Measurements from ENCODE around the gene COBL. TPM values are rescaled to one million over a fixed set of nuclear protein-coding genes. Genes with fewer than 3 reads are reported as not detected.

Gene COBL
- total and polyA plus RNA-seq, 12 donors: 15.5 to 109 (median 87.8) TPM

DNA sequence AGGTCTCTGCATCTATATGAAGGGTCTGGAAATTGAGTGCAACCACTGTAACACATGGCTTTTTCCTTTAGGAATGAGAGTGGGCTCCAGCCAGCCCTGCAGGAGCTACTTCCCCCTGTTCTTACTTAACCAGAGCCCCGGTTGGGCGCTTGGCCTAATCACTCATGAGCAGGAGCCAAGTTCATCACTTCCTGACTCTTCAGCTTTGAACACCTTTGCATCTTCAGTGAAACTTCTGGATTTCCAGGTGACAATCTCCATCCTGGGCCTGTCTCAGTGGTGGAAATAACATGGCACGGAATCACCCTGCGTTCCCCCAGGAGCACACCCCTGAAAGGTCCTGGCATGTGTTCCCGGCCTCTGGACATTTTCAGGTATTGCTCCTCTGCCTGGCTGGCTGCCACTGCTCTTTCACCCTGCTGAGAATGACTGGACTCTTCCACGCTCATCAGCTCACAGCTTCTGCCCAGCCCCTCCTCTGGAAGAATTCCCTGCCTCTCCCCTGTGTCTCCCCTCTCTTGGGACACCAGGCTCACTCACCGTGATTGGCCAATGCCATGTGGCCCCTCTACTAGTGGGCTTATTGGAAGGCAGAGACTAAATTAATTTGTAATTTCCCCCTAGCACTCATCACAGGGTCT is 304.8 kb downstream of the COBL start:
- intact Hi-C loops (cut with DNase I): no loop called here
- WGBS, 2 donors: 54 to 57% methylated on average over 7 of the region's 7 CpGs
- peak in 2 of 8 donors; percentile 35 to 39 for ATAC-seq
- H3K9me3 ChIP-seq: no peaks in the 10 kb centered on the region
- H3K27me3 ChIP-seq: no peaks in the 10 kb centered on the region
- H3K4me3 ChIP-seq: no peak overlapping the region
- H3K4me1 ChIP-seq: peaks cover 7 to 48% (median 17%) of the 10 kb centered on the region in 9 donors
- DNase-seq: no peak
- no peaks in the 10 kb centered on the region for H3K36me3 ChIP-seq
- TF ChIP-seq, protein P1, sequence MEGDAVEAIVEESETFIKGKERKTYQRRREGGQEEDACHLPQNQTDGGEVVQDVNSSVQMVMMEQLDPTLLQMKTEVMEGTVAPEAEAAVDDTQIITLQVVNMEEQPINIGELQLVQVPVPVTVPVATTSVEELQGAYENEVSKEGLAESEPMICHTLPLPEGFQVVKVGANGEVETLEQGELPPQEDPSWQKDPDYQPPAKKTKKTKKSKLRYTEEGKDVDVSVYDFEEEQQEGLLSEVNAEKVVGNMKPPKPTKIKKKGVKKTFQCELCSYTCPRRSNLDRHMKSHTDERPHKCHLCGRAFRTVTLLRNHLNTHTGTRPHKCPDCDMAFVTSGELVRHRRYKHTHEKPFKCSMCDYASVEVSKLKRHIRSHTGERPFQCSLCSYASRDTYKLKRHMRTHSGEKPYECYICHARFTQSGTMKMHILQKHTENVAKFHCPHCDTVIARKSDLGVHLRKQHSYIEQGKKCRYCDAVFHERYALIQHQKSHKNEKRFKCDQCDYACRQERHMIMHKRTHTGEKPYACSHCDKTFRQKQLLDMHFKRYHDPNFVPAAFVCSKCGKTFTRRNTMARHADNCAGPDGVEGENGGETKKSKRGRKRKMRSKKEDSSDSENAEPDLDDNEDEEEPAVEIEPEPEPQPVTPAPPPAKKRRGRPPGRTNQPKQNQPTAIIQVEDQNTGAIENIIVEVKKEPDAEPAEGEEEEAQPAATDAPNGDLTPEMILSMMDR (IDR thresholded peaks at IDR 0.05): no peak
- peak overlapping the region in 2 of 10 donors; percentile 30 to 64 for H3K27ac ChIP-seq

- H3K4me1 ChIP-seq: peaks cover 7 to 48% (median 17%) of the 10 kb centered on the region in 9 donors
- no peaks in the 10 kb centered on the region for H3K27me3 ChIP-seq
- TF ChIP-seq, protein P1 (IDR thresholded peaks at IDR 0.05): no peak
- no peak overlapping the region for H3K4me3 ChIP-seq
- DNase-seq (no peak), ATAC-seq (peak in 7 of 8 donors; percentile 6 to 79 (median 44))
- no peaks in the 10 kb centered on the region for H3K9me3 ChIP-seq
- H3K27ac ChIP-seq: peak overlapping the region in 5 of 10 donors; percentile 3 to 64 (median 30)
- H3K36me3 ChIP-seq: no peaks in the 10 kb centered on the region
- WGBS, 2 donors: 49 to 57% methylated on average over 7 of the region's 7 CpGs
- intact Hi-C loops (cut with DNase I): no loop called here
Measured at GRCh38 chr7:51010534-51010933, 306.1 kb downstream of the COBL start.

DNA sequence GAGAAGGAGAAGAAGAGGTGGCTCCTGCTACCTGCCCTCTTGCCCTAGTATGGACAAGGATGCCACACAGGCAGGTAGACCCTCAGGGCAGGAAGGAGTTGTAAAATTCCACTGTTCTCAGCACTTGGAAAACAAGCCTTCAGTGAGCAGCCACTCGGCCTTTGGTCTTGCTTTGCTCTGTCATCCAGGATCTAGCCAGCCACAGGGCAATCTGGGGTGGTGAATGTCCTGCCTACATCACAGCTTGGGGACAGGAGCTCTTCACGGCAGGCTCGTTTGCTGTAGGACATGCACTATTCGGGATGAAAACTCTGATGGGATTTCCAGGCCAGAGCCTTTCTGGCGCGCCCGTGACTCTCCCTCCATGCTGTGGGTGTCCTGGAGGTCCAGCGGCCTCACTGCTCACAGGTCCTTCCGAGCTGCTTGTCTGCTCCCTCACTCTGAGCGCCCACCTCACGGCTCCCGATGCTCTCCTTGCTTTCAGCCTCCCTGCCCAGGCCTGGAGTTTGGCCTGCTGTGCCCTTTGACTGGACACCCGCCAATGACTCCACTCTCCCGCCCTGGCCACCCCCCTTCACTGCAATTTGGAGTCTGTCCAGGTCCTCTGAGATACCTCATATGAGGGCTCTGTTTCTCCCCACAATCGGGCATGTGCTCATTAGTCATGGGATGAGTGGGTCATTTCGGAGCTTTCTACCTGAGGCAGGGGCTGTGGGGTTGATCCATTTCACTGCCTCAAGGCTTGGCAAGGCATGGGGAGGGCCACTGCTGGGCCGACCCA is 306.7 kb downstream of the COBL start:
- peak overlapping the region in 3 of 10 donors; percentile 8 to 64 (median 47) for H3K27ac ChIP-seq
- no peaks in the 10 kb centered on the region for H3K27me3 ChIP-seq
- H3K36me3 ChIP-seq: no peaks in the 10 kb centered on the region
- DNase-seq (peak in 1 of 2 donors; percentile 55), ATAC-seq (peak in 7 of 8 donors; percentile 23 to 80 (median 61))
- peaks cover 7 to 48% (median 17%) of the 10 kb centered on the region in 9 donors for H3K4me1 ChIP-seq
- 45 to 51% methylated on average over 17 of the region's 17 CpGs for WGBS, 2 donors
- no peaks in the 10 kb centered on the region for H3K9me3 ChIP-seq
- intact Hi-C loops (cut with DNase I): no loop called here
- TF ChIP-seq, protein P1 (IDR thresholded peaks at IDR 0.05): no peak
- H3K4me3 ChIP-seq: no peak overlapping the region

- H3K27ac ChIP-seq: no peak overlapping the region
- H3K4me3 ChIP-seq: no peak overlapping the region
- ATAC-seq: no peak
- H3K9me3 ChIP-seq: no peaks in the 10 kb centered on the region
- H3K27me3 ChIP-seq: no peaks in the 10 kb centered on the region
- WGBS, 2 donors: 91 to 92% methylated on average over 21 of the region's 21 CpGs
- TF ChIP-seq, protein P1 (IDR thresholded peaks at IDR 0.05): no peak
- H3K36me3 ChIP-seq: no peaks in the 10 kb centered on the region
- intact Hi-C loops (cut with DNase I): no loop called here
- no peak for DNase-seq
- H3K4me1 ChIP-seq: peaks cover 7 to 38% (median 16%) of the 10 kb centered on the region in 9 donors
Measured at GRCh38 chr7:51007551-51008505, 308.8 kb downstream of the COBL start.

Data from heart right ventricle (tissue), 16 donors.